ENCODE data around the gene SH3RF3.
A peak's percentile ranks its signal among the peaks of the same experiment; 100 is the strongest.

The SH3RF3 gene

GRCh38 chr2:109264595-109265328, 135.8 kb downstream of the SH3RF3 start:
- no peak for DNase-seq

- DNase-seq = no peak
These were observed 136.4 kb downstream of the SH3RF3 start for GRCh38 chr2:109265369-109265768.

- no peak for DNase-seq
These were observed 136.9 kb downstream of the SH3RF3 start for GRCh38 chr2:109265953-109266352.

- DNase-seq = no peak
These were observed 137.5 kb downstream of the SH3RF3 start for GRCh38 chr2:109266496-109266895.

GRCh38 chr2:109266998-109267854, 138.2 kb downstream of the SH3RF3 start:
- DNase-seq = no peak

GRCh38 chr2:109268916-109269315, 139.9 kb downstream of the SH3RF3 start:
- DNase-seq = no peak

GRCh38 chr2:109269706-109270504, 140.9 kb downstream of the SH3RF3 start:
- no peak for DNase-seq

- DNase-seq = no peak
These were observed 141.7 kb downstream of the SH3RF3 start for GRCh38 chr2:109270505-109271312.

- no peak for DNase-seq
These were observed 142.9 kb downstream of the SH3RF3 start for GRCh38 chr2:109271920-109272319.

GRCh38 chr2:109272461-109272860, 143.5 kb downstream of the SH3RF3 start:
- no peak for DNase-seq

- peak; percentile 50 for DNase-seq
These were observed 146.4 kb downstream of the SH3RF3 start for GRCh38 chr2:109275120-109276012.

- DNase-seq = no peak
These were observed 148.4 kb downstream of the SH3RF3 start for GRCh38 chr2:109277406-109277805.

- peak; percentile 52 for DNase-seq
These were observed 150.3 kb downstream of the SH3RF3 start for GRCh38 chr2:109279243-109279860.

GRCh38 chr2:109280804-109281203, 151.8 kb downstream of the SH3RF3 start:
- DNase-seq = no peak

- no peak for DNase-seq
These were observed 153.4 kb downstream of the SH3RF3 start for GRCh38 chr2:109282360-109282759.

- DNase-seq = no peak
These were observed 153.9 kb downstream of the SH3RF3 start for GRCh38 chr2:109282865-109283264.

GRCh38 chr2:109284826-109285225, 155.8 kb downstream of the SH3RF3 start:
- no peak for DNase-seq

- no peak for DNase-seq
These were observed 156.2 kb downstream of the SH3RF3 start for GRCh38 chr2:109285244-109285651.

- DNase-seq = no peak
These were observed 158.4 kb downstream of the SH3RF3 start for GRCh38 chr2:109287413-109287812.

- no peak for DNase-seq
These were observed 158.8 kb downstream of the SH3RF3 start for GRCh38 chr2:109287838-109288237.

Measured in right kidney (tissue), 1 donor.